Vagina (tissue), 2 donors: ENCODE data around the gene PPHLN1. TPM values are rescaled to one million over a fixed set of nuclear protein-coding genes. Genes with fewer than 3 reads are reported as not detected.

Experiments
- DNase-seq, 2 donors: peaks; one replicate each; pipeline ENCODE4 v3.0.0-alpha.2; 2017; ENCODE audit errors: extremely low spot score in 2 of 2
- H3K27ac ChIP-seq: fragments of 200-600 bp; sonication (generic); one replicate; pipeline ENCODE4 v1.5.1; 2019
- H3K27me3 ChIP-seq: fragments of 200-600 bp; sonication (generic); one replicate; pipeline ENCODE4 v1.5.1; 2019
- H3K36me3 ChIP-seq, 2 donors: fragments of 200-600 bp; sonication (generic); one replicate each; pipeline ENCODE4 v1.5.1; 2017 to 2019
- H3K4me1 ChIP-seq: fragments of 200-600 bp; sonication (generic); one replicate; pipeline ENCODE4 v1.5.1; 2019
- H3K4me3 ChIP-seq, 2 donors: fragments of 200-600 bp; sonication (generic); 1 replicate in 1 of 2; 2 replicates in 1 of 2; pipeline ENCODE4 v1.5.1; 2016 to 2019
- H3K9me3 ChIP-seq: fragments of 200-600 bp; sonication (generic); one replicate; pipeline ENCODE4 v1.5.1; 2019
- POLR2A ChIP-seq, 2 donors: fragments of 450-650 bp; IDR thresholded peaks; one replicate each; pipeline ENCODE4 v1.6.1; 2017; ENCODE audit warnings: antibody characterized with exemption in 2 of 2, mild to moderate bottlenecking in 2 of 2, moderate library complexity in 2 of 2
- POLR2AphosphoS5 ChIP-seq, 2 donors: sonication (generic); formaldehyde crosslinking; IDR thresholded peaks; one replicate each; pipeline ENCODE4 v1.9.0; 2017; ENCODE audit warnings: antibody characterized with exemption in 2 of 2, mild to moderate bottlenecking in 2 of 2, low read depth in 1 of 2; ENCODE audit not compliant: insufficient read depth in 1 of 2
- intact Hi-C: fragments of 100-400 bp; cut with DNase I; formaldehyde crosslinking; loops from one replicate; pipeline ENCODE4 v1.15.1; 2023
- total RNA-seq: library from RNA; depleted of rRNA; stranded (reverse); fragments of >200 nt; gene quantifications from one replicate; pipeline ENCODE4 v1.2.3, GENCODE V29; 2016
- TF ChIP-seq, protein P1 (sequence below), 3 experiments: fragments of 450-650 bp in 2 of 3; fragments of 200-600 bp in 1 of 3; sonication (generic) in 1 of 3; IDR thresholded peaks; one replicate each; pipeline ENCODE4 v1.5.1; 2017 to 2019; ENCODE audit warnings: antibody characterized with exemption in 3 of 3, mild to moderate bottlenecking in 2 of 3, moderate library complexity in 2 of 3

PPHLN1 gene
- total RNA-seq, 1 donor from 2014 or later: 47.9 TPM

DNA sequence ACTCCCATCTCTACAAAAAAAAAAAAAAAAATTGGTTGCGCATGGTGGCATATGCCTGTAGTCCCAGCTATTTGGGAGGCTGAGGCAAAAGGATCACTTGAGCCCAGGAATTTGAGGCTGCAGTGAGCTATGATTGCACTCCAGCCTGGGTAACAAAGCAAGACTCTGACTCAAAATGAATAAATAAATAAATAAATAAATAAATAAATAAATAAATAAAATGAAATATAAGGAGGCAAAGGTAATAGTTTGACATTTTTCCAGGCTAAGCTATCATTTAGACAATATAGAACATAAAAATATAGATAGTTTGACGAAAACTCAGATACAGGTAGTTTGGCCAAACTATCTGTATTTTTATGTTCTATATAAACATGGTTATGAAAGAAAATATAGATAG lies 40.5 kb upstream of the PPHLN1 start:
- no peaks in the 10 kb centered on the region for H3K36me3 ChIP-seq
- TF ChIP-seq, protein P1, sequence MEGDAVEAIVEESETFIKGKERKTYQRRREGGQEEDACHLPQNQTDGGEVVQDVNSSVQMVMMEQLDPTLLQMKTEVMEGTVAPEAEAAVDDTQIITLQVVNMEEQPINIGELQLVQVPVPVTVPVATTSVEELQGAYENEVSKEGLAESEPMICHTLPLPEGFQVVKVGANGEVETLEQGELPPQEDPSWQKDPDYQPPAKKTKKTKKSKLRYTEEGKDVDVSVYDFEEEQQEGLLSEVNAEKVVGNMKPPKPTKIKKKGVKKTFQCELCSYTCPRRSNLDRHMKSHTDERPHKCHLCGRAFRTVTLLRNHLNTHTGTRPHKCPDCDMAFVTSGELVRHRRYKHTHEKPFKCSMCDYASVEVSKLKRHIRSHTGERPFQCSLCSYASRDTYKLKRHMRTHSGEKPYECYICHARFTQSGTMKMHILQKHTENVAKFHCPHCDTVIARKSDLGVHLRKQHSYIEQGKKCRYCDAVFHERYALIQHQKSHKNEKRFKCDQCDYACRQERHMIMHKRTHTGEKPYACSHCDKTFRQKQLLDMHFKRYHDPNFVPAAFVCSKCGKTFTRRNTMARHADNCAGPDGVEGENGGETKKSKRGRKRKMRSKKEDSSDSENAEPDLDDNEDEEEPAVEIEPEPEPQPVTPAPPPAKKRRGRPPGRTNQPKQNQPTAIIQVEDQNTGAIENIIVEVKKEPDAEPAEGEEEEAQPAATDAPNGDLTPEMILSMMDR (IDR thresholded peaks at IDR 0.05): no peak
- TF ChIP-seq POLR2AphosphoS5 (IDR thresholded peaks at IDR 0.05; ENCODE audit: insufficient read depth in 1 of 2, low read depth in 1 of 2) (no peak), POLR2A (IDR thresholded peaks at IDR 0.05) (no peak)
- no peak overlapping the region for H3K4me3 ChIP-seq
- no peak overlapping the region for H3K27ac ChIP-seq
- H3K9me3 ChIP-seq: no peaks in the 10 kb centered on the region
- H3K27me3 ChIP-seq: no peaks in the 10 kb centered on the region
- peaks cover 3% of the 10 kb centered on the region for H3K4me1 ChIP-seq
- intact Hi-C loops: no loop called here
- DNase-seq: no peak

- Histone ChIP-seq H3K27ac (no peak overlapping the region), H3K9me3 (no peaks in the 10 kb centered on the region), H3K36me3 (no peaks in the 10 kb centered on the region), H3K27me3 (no peaks in the 10 kb centered on the region), H3K4me1 (peaks cover 3% of the 10 kb centered on the region), H3K4me3 (no peak overlapping the region)
- TF ChIP-seq POLR2AphosphoS5 (IDR thresholded peaks at IDR 0.05; ENCODE audit: insufficient read depth in 1 of 2, low read depth in 1 of 2) (no peak), POLR2A (IDR thresholded peaks at IDR 0.05) (no peak)
- TF ChIP-seq, protein P1 (IDR thresholded peaks at IDR 0.05): no peak
- no peak for DNase-seq
- intact Hi-C loops: no loop called here
Observed at GRCh38 chr12:42286741-42287140, 39.2 kb upstream of the PPHLN1 start.

- Histone ChIP-seq H3K27ac (no peak overlapping the region), H3K4me3 (no peak overlapping the region), H3K36me3 (no peaks in the 10 kb centered on the region), H3K27me3 (no peaks in the 10 kb centered on the region), H3K4me1 (no peaks in the 10 kb centered on the region), H3K9me3 (no peaks in the 10 kb centered on the region)
- intact Hi-C loops: no loop called here
- no peak for DNase-seq
- TF ChIP-seq, protein P1 (IDR thresholded peaks at IDR 0.05): no peak
- no peak for TF ChIP-seq POLR2A (IDR thresholded peaks at IDR 0.05)
- no peak for TF ChIP-seq POLR2AphosphoS5 (IDR thresholded peaks at IDR 0.05; ENCODE audit: insufficient read depth in 1 of 2, low read depth in 1 of 2)
Observed at GRCh38 chr12:42288544-42288943, 37.4 kb upstream of the PPHLN1 start.

DNA sequence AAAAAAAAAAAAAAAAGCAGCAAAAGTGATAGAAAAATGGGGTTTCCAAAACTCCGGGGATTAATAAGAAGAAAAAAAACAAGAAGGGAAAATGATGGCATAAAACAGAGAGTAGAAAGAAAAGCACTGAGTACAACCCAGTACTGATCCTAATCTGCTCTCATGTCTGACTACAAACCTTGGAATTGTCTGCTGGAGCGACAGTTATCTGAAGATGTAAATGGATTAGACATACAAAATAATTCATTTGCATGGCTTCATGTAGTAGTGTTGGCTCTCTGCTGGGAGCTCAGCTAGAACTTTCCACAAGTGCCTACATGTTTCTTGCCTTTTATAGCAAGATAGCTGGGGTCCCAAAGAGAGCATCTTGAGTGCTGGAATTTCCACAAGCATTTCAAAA lies 34.3 kb upstream of the PPHLN1 start:
- Histone ChIP-seq H3K9me3 (no peaks in the 10 kb centered on the region), H3K4me1 (no peaks in the 10 kb centered on the region), H3K27me3 (no peaks in the 10 kb centered on the region), H3K36me3 (no peaks in the 10 kb centered on the region), H3K27ac (no peak overlapping the region), H3K4me3 (no peak overlapping the region)
- intact Hi-C loops: no loop called here
- TF ChIP-seq, protein P1 (IDR thresholded peaks at IDR 0.05): no peak
- TF ChIP-seq POLR2AphosphoS5 (IDR thresholded peaks at IDR 0.05; ENCODE audit: insufficient read depth in 1 of 2, low read depth in 1 of 2): no peak
- TF ChIP-seq POLR2A (IDR thresholded peaks at IDR 0.05): no peak
- no peak for DNase-seq

DNA sequence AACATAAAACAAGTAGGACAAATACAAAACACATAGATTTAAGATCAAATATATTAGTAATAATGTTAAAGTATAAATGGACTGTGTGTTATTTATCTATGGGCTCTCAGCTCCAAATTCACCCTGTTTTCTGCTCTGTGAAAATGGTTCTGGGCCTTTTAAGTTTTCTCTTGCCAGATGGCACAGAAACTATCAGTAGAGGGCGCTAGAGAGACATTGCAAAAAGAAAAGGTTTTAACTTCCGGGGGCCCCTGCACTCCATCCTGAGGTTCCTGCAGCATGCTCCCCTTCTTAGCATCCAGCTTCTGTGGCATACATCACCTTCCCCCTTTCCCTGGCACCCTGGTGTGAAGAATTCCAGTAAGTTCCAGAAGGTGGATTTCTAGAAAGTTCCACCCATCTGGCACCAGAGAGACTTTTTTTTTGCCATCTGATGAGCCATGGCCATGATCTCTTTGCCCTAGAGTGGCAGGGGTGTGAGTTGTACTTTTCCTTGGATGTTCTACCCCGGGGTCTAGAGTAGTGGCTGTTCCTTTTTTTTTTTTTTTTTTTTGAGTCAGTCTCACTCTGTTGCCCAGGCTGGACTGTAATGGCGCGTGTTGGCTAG lies 29.4 kb upstream of the PPHLN1 start:
- Histone ChIP-seq H3K27ac (no peak overlapping the region), H3K36me3 (no peaks in the 10 kb centered on the region), H3K27me3 (no peaks in the 10 kb centered on the region), H3K9me3 (no peaks in the 10 kb centered on the region), H3K4me1 (no peaks in the 10 kb centered on the region), H3K4me3 (no peak overlapping the region)
- intact Hi-C loops: no loop called here
- no peak for DNase-seq
- TF ChIP-seq, protein P1 (IDR thresholded peaks at IDR 0.05): no peak
- TF ChIP-seq POLR2AphosphoS5 (IDR thresholded peaks at IDR 0.05; ENCODE audit: insufficient read depth in 1 of 2, low read depth in 1 of 2) (no peak), POLR2A (IDR thresholded peaks at IDR 0.05) (no peak)
